GM18499 (cell line): ENCODE data around the gene PLCXD1.

Experiments used
- ATAC-seq: cut with Tn5 transposase; IDR thresholded peaks from one replicate; pipeline ENCODE4 v1.9.1; 2021; ENCODE audit warnings: moderate number of reproducible peaks; ENCODE audit not compliant: insufficient read depth, unreplicated experiment

Gene PLCXD1

GRCh38 chrX:332496-332860 is 51.3 kb downstream of the PLCXD1 start:
- no peak for ATAC-seq

- ATAC-seq = no peak
These were observed 51.9 kb downstream of the PLCXD1 start for GRCh38 chrX:332916-333610.

- no peak for ATAC-seq
These were observed 52.6 kb downstream of the PLCXD1 start for GRCh38 chrX:333611-334311.

GRCh38 chrX:334331-334891 is 53.2 kb downstream of the PLCXD1 start:
- ATAC-seq = no peak

- no peak for ATAC-seq
These were observed 54.0 kb downstream of the PLCXD1 start for GRCh38 chrX:334971-335757.

- no peak for ATAC-seq
These were observed 54.6 kb downstream of the PLCXD1 start for GRCh38 chrX:335758-336155.

GRCh38 chrX:336227-336626 is 55.0 kb downstream of the PLCXD1 start:
- ATAC-seq = no peak

- ATAC-seq = no peak
These were observed 56.2 kb downstream of the PLCXD1 start for GRCh38 chrX:337331-337831.

- ATAC-seq = no peak
These were observed 57.2 kb downstream of the PLCXD1 start for GRCh38 chrX:338281-338835.

GRCh38 chrX:338836-339400 is 57.7 kb downstream of the PLCXD1 start:
- no peak for ATAC-seq

- no peak for ATAC-seq
These were observed 58.9 kb downstream of the PLCXD1 start for GRCh38 chrX:340121-340520.

- no peak for ATAC-seq
These were observed 59.7 kb downstream of the PLCXD1 start for GRCh38 chrX:340641-341423.

GRCh38 chrX:341541-342101 is 60.4 kb downstream of the PLCXD1 start:
- no peak for ATAC-seq

GRCh38 chrX:344371-344901 is 63.3 kb downstream of the PLCXD1 start:
- ATAC-seq = no peak

- ATAC-seq = no peak
These were observed 64.1 kb downstream of the PLCXD1 start for GRCh38 chrX:345020-345925.

- no peak for ATAC-seq
These were observed 65.0 kb downstream of the PLCXD1 start for GRCh38 chrX:346034-346813.
